ENCODE data around the gene AXDND1.
"Not testable (repeated sequence)": the region's sequence is repeated elsewhere in the genome, so short reads cannot be mapped to it uniquely, and the experiment has no call there.

The AXDND1 gene

DNA sequence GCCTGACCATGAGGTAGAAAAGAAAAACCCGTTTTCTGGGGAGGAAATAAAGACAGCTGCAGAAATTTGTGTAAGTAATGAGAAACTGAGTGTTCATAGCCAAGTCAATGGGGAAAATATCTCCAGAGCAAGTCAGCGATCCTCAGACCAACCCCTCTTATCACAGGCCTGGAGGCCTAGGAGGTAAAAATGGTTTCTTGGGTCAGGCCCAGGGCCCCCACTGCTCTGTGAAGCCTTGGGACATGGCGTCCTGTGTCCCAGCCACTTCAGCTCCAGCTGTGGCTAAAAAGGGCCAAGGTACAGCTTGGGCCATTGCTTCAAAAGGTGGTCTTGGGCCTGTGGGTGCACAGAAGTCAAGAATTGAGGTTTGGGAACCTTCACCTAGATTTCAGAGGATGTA, 108.9 kb downstream of the AXDND1 start:
- no peak for DNase-seq

DNA sequence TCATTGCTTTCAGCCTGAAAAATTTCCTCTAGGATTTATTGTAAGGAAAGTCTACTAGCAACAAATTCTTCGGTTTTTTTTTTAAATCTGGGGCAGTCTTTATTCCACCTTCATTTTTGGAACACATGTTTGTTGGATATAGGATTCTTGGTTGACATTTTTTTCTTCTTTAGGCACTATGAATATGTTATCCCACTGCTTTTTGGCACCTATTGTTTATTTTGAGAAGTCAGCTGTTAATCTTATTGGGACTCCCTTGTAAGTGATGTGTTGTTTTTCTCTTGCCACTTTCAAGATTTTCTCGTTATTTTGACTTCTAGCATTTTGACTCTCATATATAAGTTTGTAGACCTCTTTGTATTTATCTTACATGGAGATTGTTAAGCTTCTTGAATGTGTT, 110.7 kb downstream of the AXDND1 start:
- no peak for DNase-seq

GRCh38 chr1:179478370-179478769, 112.6 kb downstream of the AXDND1 start:
- no peak for DNase-seq

DNA sequence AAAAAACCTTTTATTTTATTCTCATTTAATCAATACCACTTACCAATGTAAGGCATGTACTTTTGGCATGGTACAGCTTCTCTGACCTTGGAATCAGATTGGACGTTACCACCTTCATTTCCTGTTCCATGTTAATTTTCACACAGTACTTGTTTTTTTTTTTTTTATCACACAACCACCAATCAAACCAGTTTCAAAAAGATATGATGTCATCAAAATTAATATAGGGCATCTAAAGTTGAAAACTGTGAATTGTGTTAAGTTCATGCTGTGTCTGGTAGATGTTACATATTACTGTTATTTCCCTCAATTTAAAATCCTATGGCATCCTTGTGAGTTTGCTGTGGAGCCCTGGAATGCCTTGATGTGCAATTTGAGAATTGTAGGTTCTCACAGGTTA, 124.8 kb downstream of the AXDND1 start:
- DNase-seq, result no peak

DNA sequence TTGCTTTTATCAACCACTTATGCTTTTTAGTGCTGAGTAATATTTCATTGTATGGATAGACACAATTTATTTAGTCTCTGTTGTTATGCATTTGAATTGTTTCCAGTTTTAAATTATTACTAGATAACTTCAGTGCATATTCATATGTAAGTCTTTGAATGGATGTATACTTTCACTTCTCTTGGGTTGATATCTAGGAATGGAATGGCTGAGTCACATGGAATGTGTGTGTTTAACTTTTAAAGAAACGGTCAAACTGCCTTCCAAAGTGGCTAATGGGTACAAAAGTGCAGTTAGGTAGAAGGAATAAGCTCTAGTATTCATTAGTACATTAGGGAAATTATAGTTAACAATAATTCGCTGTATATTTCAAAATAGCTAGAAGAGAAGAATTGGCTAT, 127.6 kb downstream of the AXDND1 start:
- no peak for DNase-seq

DNA sequence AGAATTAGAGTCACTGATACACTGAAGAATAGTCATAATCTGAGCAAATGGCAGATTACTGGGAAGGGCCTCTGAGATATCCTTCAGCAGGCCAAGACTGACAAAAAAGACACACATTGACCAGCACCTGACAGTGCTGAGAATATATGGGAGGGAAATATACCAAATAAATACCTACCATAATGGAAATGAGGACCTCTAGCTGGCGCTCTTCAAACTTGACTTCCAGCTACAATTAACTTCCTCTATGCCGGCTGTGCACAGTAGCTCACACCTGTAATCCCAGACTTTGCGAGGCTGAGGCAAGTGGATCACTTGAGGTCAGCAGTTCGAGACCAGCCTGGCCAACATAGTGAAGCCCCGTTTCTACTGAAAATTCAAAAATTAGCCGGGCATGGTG, 140.4 kb downstream of the AXDND1 start:
- no peak for DNase-seq

DNA sequence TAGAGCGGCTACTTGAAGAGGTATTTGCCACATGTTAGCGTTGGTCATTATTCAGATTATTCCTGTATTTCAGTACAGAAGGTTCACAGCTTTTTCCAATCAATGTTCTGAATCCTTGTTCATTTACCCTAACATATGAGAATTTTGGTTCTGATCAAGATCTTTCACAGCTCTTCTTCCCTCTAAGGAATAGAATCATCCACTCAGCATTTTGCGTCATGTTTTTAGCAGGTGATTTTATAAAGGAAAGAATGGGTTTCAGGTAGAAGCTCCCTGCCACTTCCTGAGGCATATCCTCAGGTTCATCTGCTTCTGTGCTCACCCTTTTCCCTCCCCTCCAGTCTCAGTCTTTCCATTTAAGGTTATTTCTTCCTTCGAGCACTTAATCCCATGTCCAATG, 143.6 kb downstream of the AXDND1 start:
- no peak for DNase-seq

DNA sequence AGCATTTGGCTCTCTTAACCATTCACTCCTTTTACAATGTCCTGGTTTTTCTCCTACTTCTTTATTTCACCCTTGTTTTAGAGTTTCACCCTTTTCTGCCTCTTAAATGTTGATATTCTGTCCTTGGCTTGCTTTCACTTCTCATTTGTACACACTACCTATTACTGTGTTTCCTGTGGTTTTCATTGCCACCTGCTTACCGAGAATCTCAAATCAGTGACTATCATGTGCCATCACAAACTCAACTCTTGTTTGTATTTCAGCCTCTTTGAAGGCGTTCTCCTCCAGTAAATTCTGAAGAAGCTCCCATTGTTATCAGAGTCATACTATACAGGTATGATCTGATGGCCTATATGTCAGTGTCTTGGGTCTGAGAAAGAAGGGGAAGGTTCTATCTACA, 144.3 kb downstream of the AXDND1 start:
- no peak for DNase-seq

- DNase-seq, result no peak
Measured at GRCh38 chr1:179516976-179517705, 151.4 kb downstream of the AXDND1 start.

- not testable (repeated sequence) for DNase-seq
Measured at GRCh38 chr1:179518544-179518943, 152.8 kb downstream of the AXDND1 start.

- DNase-seq, result no peak
Measured at GRCh38 chr1:179529482-179530195, 163.9 kb downstream of the AXDND1 start.

GRCh38 chr1:179530352-179530751, 164.6 kb downstream of the AXDND1 start:
- DNase-seq, result no peak

GRCh38 chr1:179541774-179542173, 176.0 kb downstream of the AXDND1 start:
- DNase-seq, result no peak

DNA sequence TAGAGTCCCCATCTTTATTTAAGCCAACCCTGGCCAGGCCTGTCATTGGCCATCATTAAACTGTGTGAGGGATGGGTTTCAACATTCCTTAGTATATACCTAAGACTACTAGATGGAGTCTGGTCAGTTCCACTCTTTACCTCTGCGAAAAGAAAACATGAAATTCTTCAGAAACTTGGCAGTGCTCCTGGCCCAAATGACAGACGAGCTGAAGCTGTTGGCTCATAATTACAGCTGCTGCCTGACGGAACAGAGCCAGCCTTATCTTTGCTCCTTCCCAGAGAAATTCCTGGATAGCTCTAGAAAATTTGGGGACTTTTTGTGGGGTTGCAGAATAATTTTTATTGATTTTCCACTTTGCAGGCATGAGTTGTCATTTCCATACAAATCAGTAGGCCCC, 179.6 kb downstream of the AXDND1 start:
- DNase-seq, result no peak

DNA sequence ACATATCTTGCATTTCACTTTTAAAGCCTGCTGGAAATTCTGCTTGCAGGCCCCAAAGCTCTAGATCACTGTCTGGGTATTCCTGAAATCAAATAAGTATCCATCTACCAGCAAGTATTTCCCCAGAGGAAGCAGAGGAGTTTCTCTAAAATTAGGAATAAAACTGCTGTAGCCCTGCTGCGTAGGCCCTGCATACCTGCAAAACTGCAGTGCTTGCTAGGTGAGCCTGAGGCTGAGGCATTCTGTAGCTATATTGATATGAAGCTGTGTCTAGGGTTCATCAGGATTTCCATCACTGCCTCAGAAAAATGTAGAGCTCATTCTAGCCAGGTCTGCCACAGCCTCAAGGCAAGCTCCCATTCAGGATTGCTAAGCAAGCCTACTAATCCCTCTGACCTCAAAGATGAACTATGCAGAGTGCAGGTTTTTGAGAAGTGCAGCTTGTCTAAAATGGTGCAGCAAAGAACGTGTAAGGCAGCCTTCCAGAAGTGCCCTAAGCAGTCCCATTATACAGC, 181.3 kb downstream of the AXDND1 start:
- no peak for DNase-seq

DNA sequence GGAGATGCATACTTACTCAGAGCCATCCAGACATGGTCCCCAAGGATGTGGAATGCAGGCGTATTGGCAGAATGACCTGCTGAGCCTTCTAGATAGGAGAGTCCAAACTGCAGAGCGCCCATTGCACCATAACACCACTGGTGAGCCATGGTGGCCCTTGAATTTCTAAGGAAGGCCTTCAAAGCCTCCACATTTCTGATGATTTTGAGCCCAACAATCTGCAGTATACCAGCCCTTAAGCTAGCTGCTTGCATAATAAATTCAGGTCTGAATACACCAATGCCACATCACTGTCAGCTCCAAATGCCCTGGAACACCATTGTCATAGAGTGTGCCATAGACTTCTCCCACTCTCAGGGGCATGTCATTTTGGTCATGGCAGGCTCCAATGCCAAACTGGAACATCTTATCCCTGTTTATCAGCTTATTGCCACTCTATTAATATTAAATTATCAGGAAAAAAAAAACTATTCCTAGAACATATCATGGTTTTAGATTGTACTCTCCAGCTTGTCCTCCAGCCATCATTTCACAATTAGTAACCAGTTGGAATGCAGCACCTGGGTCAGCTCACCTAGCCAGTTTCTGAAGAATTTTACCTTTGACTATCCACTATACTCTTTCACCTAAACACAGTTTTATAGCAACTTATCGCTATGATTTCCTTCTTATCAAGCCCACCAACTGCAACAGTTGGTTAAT, 183.0 kb downstream of the AXDND1 start:
- no peak for DNase-seq

DNA sequence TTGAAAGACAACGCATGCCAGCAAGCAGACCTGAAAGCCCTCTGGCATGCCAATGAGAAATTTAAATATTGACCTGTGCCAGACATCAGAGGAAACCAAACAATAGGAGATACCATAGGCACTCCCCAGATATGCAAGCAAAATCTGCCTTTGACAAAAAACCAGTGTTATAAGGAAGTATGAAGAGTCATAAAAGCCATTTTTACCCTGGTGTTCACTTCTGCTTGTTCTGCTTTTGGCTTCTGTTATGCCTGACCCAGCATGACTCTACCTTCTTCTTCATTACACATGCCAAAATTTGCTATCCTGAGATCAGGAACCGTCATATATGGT, 183.6 kb downstream of the AXDND1 start:
- DNase-seq, result no peak

- DNase-seq, result no peak
Measured at GRCh38 chr1:179550746-179551682, 185.2 kb downstream of the AXDND1 start.

GRCh38 chr1:179554427-179554826, 188.7 kb downstream of the AXDND1 start:
- no peak for DNase-seq

GRCh38 chr1:179558078-179558477, 192.3 kb downstream of the AXDND1 start:
- DNase-seq, result no peak

- DNase-seq, result no peak
Measured at GRCh38 chr1:179575497-179576314, 209.9 kb downstream of the AXDND1 start, which contains the start of gene NPHS2. Gene NPHS2, minus strand, starts transcription at chr1:179575948. Its CDS starts 84 bp downstream, at chr1:179575864.

DNA sequence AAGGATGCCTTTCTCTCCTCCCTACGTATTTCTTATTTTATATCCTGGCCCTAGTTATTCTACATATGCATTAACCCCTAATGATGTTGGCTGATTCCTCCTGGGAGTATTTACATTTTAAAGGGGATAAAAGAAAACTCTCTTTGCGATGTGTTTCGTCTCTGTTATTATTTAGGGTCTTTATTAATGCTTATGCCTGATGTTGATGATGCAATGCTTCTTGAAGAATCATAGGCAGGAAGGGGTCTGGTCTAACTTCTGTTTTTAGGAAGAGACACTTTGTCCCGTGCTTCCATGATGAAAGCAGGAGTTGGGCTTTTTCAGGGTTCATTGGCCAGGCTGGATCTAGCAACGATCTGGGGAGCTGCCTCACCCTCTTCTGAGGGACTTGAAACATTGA, 210.7 kb downstream of the AXDND1 start:
- no peak for DNase-seq
